DMS53 (cell line): ENCODE data around the gene CREBRF.
"Not testable (repeated sequence)": the region's sequence is repeated elsewhere in the genome, so short reads cannot be mapped to it uniquely, and the experiment has no call there.

Experiments
- DNase-seq: peaks from one replicate; lab custom pipeline; 2025; lab: John Stamatoyannopoulos, UW

The CREBRF gene

GRCh38 chr5:173090639-173091038 is 34.5 kb downstream of the CREBRF start:
- DNase-seq: no peak

- DNase-seq: no peak
Measured at GRCh38 chr5:173091981-173092380, 35.8 kb downstream of the CREBRF start.

GRCh38 chr5:173093606-173094005 is 37.5 kb downstream of the CREBRF start:
- DNase-seq: no peak

GRCh38 chr5:173094012-173094661 is 38.0 kb downstream of the CREBRF start:
- no peak for DNase-seq

- no peak for DNase-seq
Measured at GRCh38 chr5:173098787-173099186, 42.6 kb downstream of the CREBRF start.

GRCh38 chr5:173099461-173099860 is 43.3 kb downstream of the CREBRF start:
- DNase-seq: no peak

GRCh38 chr5:173101245-173101644 is 45.1 kb downstream of the CREBRF start:
- DNase-seq: no peak

- DNase-seq: no peak
Measured at GRCh38 chr5:173103411-173103810, 47.3 kb downstream of the CREBRF start.

GRCh38 chr5:173108914-173109313 is 52.8 kb downstream of the CREBRF start:
- peak; percentile 65 for DNase-seq

- DNase-seq: no peak
Measured at GRCh38 chr5:173114536-173114935, 58.4 kb downstream of the CREBRF start.

- DNase-seq: no peak
Measured at GRCh38 chr5:173119719-173120118, 63.6 kb downstream of the CREBRF start.

GRCh38 chr5:173123416-173123815 is 67.3 kb downstream of the CREBRF start:
- DNase-seq: no peak

GRCh38 chr5:173132166-173132565 is 76.0 kb downstream of the CREBRF start:
- not testable (repeated sequence) for DNase-seq

- DNase-seq: no peak
Measured at GRCh38 chr5:173138707-173139106, 82.6 kb downstream of the CREBRF start.

- peak; percentile 67 for DNase-seq
Measured at GRCh38 chr5:173139631-173140030, 83.5 kb downstream of the CREBRF start.

- no peak for DNase-seq
Measured at GRCh38 chr5:173140769-173141168, 84.6 kb downstream of the CREBRF start.

- no peak for DNase-seq
Measured at GRCh38 chr5:173143567-173143966, 87.4 kb downstream of the CREBRF start.

- peak; percentile 100 for DNase-seq
Measured at GRCh38 chr5:173144200-173145176, 88.3 kb downstream of the CREBRF start, which contains the start of gene BNIP1. Gene BNIP1, plus strand, starts transcription at chr5:173144531. Its CDS starts 15 bp downstream, at chr5:173144546.

GRCh38 chr5:173148354-173148753 is 92.2 kb downstream of the CREBRF start:
- DNase-seq: no peak

GRCh38 chr5:173152547-173152946 is 96.4 kb downstream of the CREBRF start:
- no peak for DNase-seq

GRCh38 chr5:173153842-173154241 is 97.7 kb downstream of the CREBRF start:
- no peak for DNase-seq

GRCh38 chr5:173154619-173155018 is 98.5 kb downstream of the CREBRF start:
- not testable (repeated sequence) for DNase-seq

- DNase-seq: no peak
Measured at GRCh38 chr5:173155912-173156311, 99.8 kb downstream of the CREBRF start.
